K562 (cell line): ENCODE data around the gene LINC00632. TPM values are rescaled to one million over a fixed set of nuclear protein-coding genes. Genes with fewer than 3 reads are reported as not detected.

ENCODE experiments used
- ATAC-seq: fragments of 200-7000 bp; cut with Tn5 transposase; 3 replicates; pipeline ENCODE4 v1.9.1; 2020; ENCODE audit warnings: moderate library complexity
- BruUV-seq: library from RNA; stranded (reverse); fragments of 400-500 nt; replicated peaks from 2 replicates; lab custom pipeline; 2021; lab: Mats Ljungman, UMichigan
- CTCF ChIA-PET: fragments of 300-600 bp; formaldehyde crosslinking; extraction: SDS; loops from one replicate; lab custom pipeline; 2021; ENCODE audit warnings: low intra/inter-chr PET ratio; lab: Yijun Ruan, JAX
- POLR2A ChIA-PET: fragments of 300-600, 350-650 bp; sonication (Branson Sonifier 250); formaldehyde crosslinking; extraction: SDS; loops from one replicate; lab custom pipeline; 2021; ENCODE audit warnings: antibody characterized with exemption, inconsistent platforms; lab: Yijun Ruan, JAX
- DNase-seq, 4 experiments: peaks; one replicate each; pipeline versions ENCODE4 v3.0.0 to v3.0.0-alpha.2; 2011 to 2018; ENCODE audit warnings: low spot score in 3 of 4, mixed read lengths in 3 of 4; ENCODE audit errors: extremely low read depth in 1 of 4
- FAIRE-seq: peaks from 2 replicates; lab custom pipeline; 2011; peaks lifted over from hg19 to GRCh38; lab: Jason Lieb, UNC
- H2AFZ ChIP-seq: 2 replicates; pipeline ENCODE4 v1.6.0; 2011; ENCODE audit warnings: low read depth, low read length, control low read depth, inconsistent platforms
- H3K27ac ChIP-seq: fragments of 200-600 bp; 3 replicates; pipeline ENCODE4 v1.8.0; 2011; ENCODE audit warnings: low read depth, mild to moderate bottlenecking, control low read depth, inconsistent platforms, low read length, moderate library complexity, mixed read lengths; ENCODE audit errors: extremely low read depth
- H3K27me3 ChIP-seq, 2 experiments: fragments of 300-600 bp in 1 of 2; 2 replicates in 1 of 2; 3 replicates in 1 of 2; pipeline versions ENCODE4 v1.6.0 to v1.8.0; 2011; ENCODE audit warnings: inconsistent platforms in 2 of 2, low read length in 2 of 2, mild to moderate bottlenecking in 1 of 2, mixed read lengths in 1 of 2, moderate library complexity in 1 of 2; ENCODE audit not compliant: control insufficient read depth in 2 of 2, insufficient read depth in 2 of 2
- H3K36me3 ChIP-seq: fragments of 300-600 bp; 3 replicates; pipeline ENCODE4 v1.8.0; 2011; ENCODE audit warnings: mild to moderate bottlenecking, low read length, inconsistent platforms; ENCODE audit not compliant: control insufficient read depth, insufficient read depth
- H3K4me1 ChIP-seq, 2 experiments: fragments of 200-600 bp in 1 of 2; replicated peaks in 1 of 2; 2 replicates in 1 of 2; 3 replicates in 1 of 2; pipeline versions ENCODE4 v1.5.1 to v1.8.0; 2011; ENCODE audit warnings: inconsistent platforms in 2 of 2, low read length in 2 of 2, mild to moderate bottlenecking in 1 of 2, mixed read lengths in 1 of 2, moderate library complexity in 1 of 2; ENCODE audit not compliant: control insufficient read depth in 2 of 2, insufficient read depth in 2 of 2
- H3K4me2 ChIP-seq: 2 replicates; pipeline ENCODE4 v1.6.1; 2011; ENCODE audit warnings: low read length, control low read depth, inconsistent platforms, mixed read lengths; ENCODE audit not compliant: insufficient read depth
- H3K4me3 ChIP-seq: fragments of 200-600 bp; sonication (generic), shearing (Covaris generic); 2 replicates; pipeline ENCODE4 v1.5.1; 2016; ENCODE audit warnings: control low read depth, inconsistent platforms
- H3K79me2 ChIP-seq: fragments of 200-600 bp; 3 replicates; pipeline ENCODE4 v1.8.0; 2011; ENCODE audit warnings: low read length, inconsistent platforms; ENCODE audit not compliant: control insufficient read depth, insufficient read depth
- H3K9ac ChIP-seq, 2 experiments: 2 replicates each; pipeline versions ENCODE4 v1.6.0 to v1.6.1; 2011; ENCODE audit warnings: low read depth in 2 of 2, low read length in 2 of 2, control low read depth in 1 of 2, inconsistent platforms in 1 of 2, mild to moderate bottlenecking in 1 of 2, mixed read lengths in 1 of 2; ENCODE audit not compliant: insufficient read depth in 1 of 2
- H3K9me1 ChIP-seq: one replicate; pipeline ENCODE4 v1.6.0; 2011; ENCODE audit warnings: inconsistent platforms, mild to moderate bottlenecking, low read length, moderate library complexity; ENCODE audit not compliant: control insufficient read depth, insufficient read depth
- H3K9me3 ChIP-seq: replicated peaks from 2 replicates; pipeline ENCODE4 v1.5.1; 2011; ENCODE audit warnings: low read depth, low read length, inconsistent platforms; ENCODE audit not compliant: control insufficient read depth, insufficient read depth
- H4K20me1 ChIP-seq: replicated peaks from 2 replicates; pipeline ENCODE4 v1.6.1; 2011; ENCODE audit warnings: low read length, inconsistent platforms, mixed read lengths; ENCODE audit not compliant: control insufficient read depth, insufficient read depth
- ARID1B ChIP-seq: fragments of 450-650 bp; IDR thresholded peaks from 2 replicates; pipeline ENCODE4 v1.6.1; 2016; ENCODE audit warnings: antibody characterized with exemption, mild to moderate bottlenecking, inconsistent platforms
- ATF1 ChIP-seq, 2 experiments: fragments of 450-650 bp in 1 of 2; IDR thresholded peaks; 2 replicates each; pipeline ENCODE4 v1.6.1; 2016; ENCODE audit warnings: missing compliant biosample characterization in 1 of 2, missing genetic modification characterization in 1 of 2
- CBX5 ChIP-seq: IDR thresholded peaks from 2 replicates; pipeline ENCODE4 v1.6.1; 2014; ENCODE audit warnings: low read depth, borderline replicate concordance
- CBX8 ChIP-seq: fragments of 200-600 bp; sonication (generic); IDR thresholded peaks from 2 replicates; pipeline ENCODE4 v1.6.1; 2012; ENCODE audit warnings: borderline replicate concordance, mixed run types, low read depth, mild to moderate bottlenecking, moderate library complexity, mixed read lengths, low read length, control low read depth, inconsistent platforms; ENCODE audit not compliant: poor library complexity, severe bottlenecking; ENCODE audit errors: extremely low read depth
- CEBPB ChIP-seq: fragments of 450-650 bp; IDR thresholded peaks from 2 replicates; pipeline ENCODE4 v1.6.1; 2016; ENCODE audit warnings: missing genetic modification characterization, missing compliant biosample characterization
- CHCHD3 ChIP-seq: fragments of 250-450 bp; sonication (Bioruptor Pico); IDR thresholded peaks from 2 replicates; pipeline ENCODE4 v2.1.2; 2022; ENCODE audit warnings: mild to moderate bottlenecking
- GATAD2B ChIP-seq: fragments of 450-650 bp; IDR thresholded peaks from 2 replicates; pipeline ENCODE4 v1.6.1; 2017; ENCODE audit warnings: mild to moderate bottlenecking, borderline replicate concordance
- GTF2E2 ChIP-seq: fragments of 200-800 bp; sonication (Bioruptor generic); IDR thresholded peaks from 2 replicates; pipeline ENCODE4 v1.6.1; 2016; ENCODE audit warnings: missing genetic modification characterization, missing compliant biosample characterization
- MXI1 ChIP-seq: IDR thresholded peaks from 2 replicates; pipeline ENCODE4 v1.6.1; 2011; ENCODE audit warnings: low read depth, mild to moderate bottlenecking, improper control_type of control experiment, low read length
- PHTF2 ChIP-seq: fragments of 250-450 bp; sonication (Bioruptor Pico); IDR thresholded peaks from 2 replicates; pipeline ENCODE4 v1.5.0; 2021; ENCODE audit warnings: mild to moderate bottlenecking
- TAF1 ChIP-seq: IDR thresholded peaks from 2 replicates; pipeline ENCODE4 v1.6.1; 2011; ENCODE audit warnings: mild to moderate bottlenecking, low read length, moderate library complexity; ENCODE audit not compliant: insufficient read depth, control insufficient read depth, severe bottlenecking; ENCODE audit errors: extremely low read depth
- ZNF431 ChIP-seq: sonication (generic); formaldehyde crosslinking; IDR thresholded peaks from 2 replicates; pipeline ENCODE4 v1.8.0; 2022; ENCODE audit warnings: mild to moderate bottlenecking, missing genetic modification reagents
- ZNF79 ChIP-seq: fragments of 250-450 bp; sonication (Bioruptor Pico); IDR thresholded peaks from 2 replicates; pipeline ENCODE4 v1.4.0; 2020; ENCODE audit warnings: low read depth, mild to moderate bottlenecking, moderate library complexity
- WGBS: fragments of 100-300 bp; shearing (Covaris generic); methylation state at CpG from one replicate; pipeline ENCODE4 v1.1.6; 2016; ENCODE audit warnings: low coverage, mixed read lengths; ENCODE audit not compliant: insufficient coverage; ENCODE audit errors: missing lambda C conversion rate; 5-methylcytosine and 5-hydroxymethylcytosine counted together
- in situ Hi-C: fragments of 300-500 bp; cut with MboI; formaldehyde crosslinking; loops from 4 replicates; pipeline ENCODE4 v1.15.0; 2018; ENCODE audit warnings: inconsistent platforms, mixed read lengths
- intact Hi-C: fragments of 100-400 bp; cut with micrococcal nuclease; formaldehyde crosslinking; loops from 2 replicates; pipeline ENCODE4 v1.14.2; 2022
- polyA plus RNA-seq, 8 experiments: library from polyadenylated mRNA; depleted of rRNA in 4 of 8; stranded (reverse) in 5 of 8; unstranded in 3 of 8; fragments of >200 nt; fragmentation: Nextera tagmentation in 2 of 8; fragmentation: Illumina TruSeq in 1 of 8; extraction: Ambion mirVana in 2 of 8; extraction: Trizol in 1 of 8; gene quantifications; 2 replicates each; pipeline versions ENCODE4 v1.2.1 to v1.2.3, GENCODE V29; 2011 to 2014; ENCODE audit warnings: inconsistent platforms in 1 of 8, missing spikeins in 1 of 8
- total RNA-seq, 7 experiments: library from RNA; depleted of rRNA in 6 of 7; stranded (reverse); fragments of >200 nt in 6 of 7; fragmentation: Illumina TruSeq in 2 of 7; extraction: Trizol in 2 of 7; gene quantifications; 2 replicates each; pipeline versions ENCODE4 v1.2.1 to v1.2.3, GENCODE V29; 2011 to 2021; ENCODE audit warnings: low replicate concordance in 1 of 7
- TF ChIP-seq, protein P1 (sequence below): sonication (generic); formaldehyde crosslinking; IDR thresholded peaks from 2 replicates; pipeline ENCODE4 v1.8.0; 2022; ENCODE audit warnings: missing genetic modification reagents, mild to moderate bottlenecking, borderline replicate concordance

The LINC00632 gene
- total and polyA plus RNA-seq, 9 of the 15 experiments (the other 6 are each of a cell fraction or from before 2014, with no cell fraction given), result 0.06 to 0.20 TPM; not detected in 7

DNA sequence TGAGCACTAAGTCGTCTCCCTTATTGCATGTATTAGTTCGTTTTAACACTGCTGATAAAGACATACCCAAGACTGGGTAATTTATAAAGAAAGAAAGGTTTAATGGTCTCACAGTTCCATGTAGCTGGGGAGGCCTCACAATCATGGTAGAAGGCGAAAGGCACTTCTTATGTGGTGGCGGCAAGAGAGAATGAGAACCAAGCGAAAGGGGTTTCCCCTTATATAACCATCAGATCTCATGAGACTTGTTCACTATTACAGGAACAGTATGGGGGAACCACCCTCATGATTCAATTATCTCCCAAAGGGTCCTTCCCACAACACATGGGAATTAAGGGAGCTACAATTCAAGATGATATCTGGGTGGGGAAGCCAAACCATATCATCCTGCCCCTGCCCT lies 85.1 kb downstream of the LINC00632 start:
- FAIRE-seq (no peak), DNase-seq (no peak)
- H3K27me3 ChIP-seq, result no peaks in the 10 kb centered on the region
- H3K9ac ChIP-seq, result no peak overlapping the region
- no peak overlapping the region for H3K4me2 ChIP-seq
- no peaks in the 10 kb centered on the region for H3K9me3 ChIP-seq
- H3K27ac ChIP-seq, result no peak overlapping the region
- no peak for TF ChIP-seq GATAD2B
- TF ChIP-seq ZNF431, result no peak
- TF ChIP-seq PHTF2 (CRISPR knock-in tag), result no peak
- TF ChIP-seq CEBPB (tag), result no peak
- TF ChIP-seq MXI1, result no peak
- no peak for TF ChIP-seq ZNF79 (CRISPR knock-in tag)
- no peak for TF ChIP-seq GTF2E2
- no peak for TF ChIP-seq CBX8
- no peak for TF ChIP-seq CBX5
- TF ChIP-seq ATF1 (CRISPR knock-in tag; IDR thresholded peaks at IDR 0.05), result no peak
- no peak for TF ChIP-seq ATF1 (tag; IDR thresholded peaks at IDR 0.05)
- no peak for TF ChIP-seq ARID1B
- no peak for TF ChIP-seq TAF1
- TF ChIP-seq, protein P1, sequence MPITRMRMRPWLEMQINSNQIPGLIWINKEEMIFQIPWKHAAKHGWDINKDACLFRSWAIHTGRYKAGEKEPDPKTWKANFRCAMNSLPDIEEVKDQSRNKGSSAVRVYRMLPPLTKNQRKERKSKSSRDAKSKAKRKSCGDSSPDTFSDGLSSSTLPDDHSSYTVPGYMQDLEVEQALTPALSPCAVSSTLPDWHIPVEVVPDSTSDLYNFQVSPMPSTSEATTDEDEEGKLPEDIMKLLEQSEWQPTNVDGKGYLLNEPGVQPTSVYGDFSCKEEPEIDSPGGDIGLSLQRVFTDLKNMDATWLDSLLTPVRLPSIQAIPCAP, result no peak
- TF ChIP-seq CHCHD3 (CRISPR knock-in tag), result no peak
- TF ChIP-seq, all 486 proteins: peak for 0
- POLR2A ChIA-PET, result no interaction called here
- H4K20me1 ChIP-seq, result no peaks in the 10 kb centered on the region
- no peak overlapping the region for H2AFZ ChIP-seq
- H3K4me3 ChIP-seq, result no peak overlapping the region
- H3K79me2 ChIP-seq, result no peaks in the 10 kb centered on the region
- in situ Hi-C loops, result no loop called here
- BruUV-seq, result no TSS peak
- intact Hi-C loops, result no loop called here
- no peaks in the 10 kb centered on the region for H3K9me1 ChIP-seq
- H3K36me3 ChIP-seq, result no peaks in the 10 kb centered on the region
- WGBS, result 4% methylated on average over 5 of the region's 5 CpGs
- CTCF ChIA-PET, result no interaction called here
- H3K4me1 ChIP-seq, result no peaks in the 10 kb centered on the region
- no peak for ATAC-seq
